WTC11 (cell line): ENCODE results near the gene MRFAP1.

ENCODE experiments used
- CBFB ChIP-seq: sonication (generic); formaldehyde crosslinking; IDR thresholded peaks from 2 replicates; pipeline ENCODE4 v1.8.1; 2022; ENCODE audit warnings: mild to moderate bottlenecking, low read depth, missing genetic modification reagents
- CREB1 ChIP-seq: sonication (generic); formaldehyde crosslinking; IDR thresholded peaks from 2 replicates; pipeline ENCODE4 v1.8.0; 2023; ENCODE audit warnings: mild to moderate bottlenecking, missing genetic modification reagents
- CTCF ChIP-seq: fragments of 200-600 bp; IDR thresholded peaks from 2 replicates; pipeline ENCODE4 v1.8.0; 2022; ENCODE audit warnings: antibody characterized with exemption
- HMGXB4 ChIP-seq: sonication (generic); formaldehyde crosslinking; IDR thresholded peaks from 2 replicates; pipeline ENCODE4 v1.8.1; 2023; ENCODE audit warnings: mild to moderate bottlenecking, moderate library complexity, missing genetic modification reagents
- KAT7 ChIP-seq: sonication (generic); formaldehyde crosslinking; IDR thresholded peaks from 2 replicates; pipeline ENCODE4 v1.8.1; 2023; ENCODE audit warnings: missing genetic modification reagents, mild to moderate bottlenecking, borderline replicate concordance
- SP1 ChIP-seq: sonication (generic); formaldehyde crosslinking; conservative IDR thresholded peaks from 2 replicates; pipeline ENCODE4 v1.8.1; 2022; ENCODE audit warnings: missing genetic modification reagents
- STAT6 ChIP-seq: sonication (generic); formaldehyde crosslinking; conservative IDR thresholded peaks from 2 replicates; pipeline ENCODE4 v1.8.1; 2023; ENCODE audit warnings: mild to moderate bottlenecking, low read depth, missing genetic modification reagents, moderate library complexity
- USF2 ChIP-seq: sonication (generic); formaldehyde crosslinking; IDR thresholded peaks from 2 replicates; pipeline ENCODE4 v1.8.1; 2023; ENCODE audit warnings: mild to moderate bottlenecking, missing genetic modification reagents, moderate library complexity
- ZNF121 ChIP-seq: sonication (generic); formaldehyde crosslinking; IDR thresholded peaks from 2 replicates; pipeline ENCODE4 v1.8.0; 2023; ENCODE audit warnings: missing genetic modification reagents
- ZNF232 ChIP-seq: sonication (generic); formaldehyde crosslinking; IDR thresholded peaks from 2 replicates; pipeline ENCODE4 v1.8.0; 2022; ENCODE audit warnings: mild to moderate bottlenecking, missing genetic modification reagents
- ZNF425 ChIP-seq: fragments of 250-450 bp; sonication (Bioruptor Pico); conservative IDR thresholded peaks from 2 replicates; pipeline ENCODE4 v1.9.0; 2021; ENCODE audit warnings: mild to moderate bottlenecking
- ZNF512 ChIP-seq: sonication (generic); formaldehyde crosslinking; IDR thresholded peaks from 2 replicates; pipeline ENCODE4 v1.8.1; 2022; ENCODE audit warnings: missing genetic modification reagents, borderline replicate concordance

GRCh38 chr4:6672131-6672530 is 31.6 kb downstream of the MRFAP1 start:
- no peak for TF ChIP-seq KAT7
- TF ChIP-seq CBFB (CRISPR knock-in tag): no peak
- no peak for TF ChIP-seq CTCF
- no peak for TF ChIP-seq ZNF121 (CRISPR knock-in tag)
- no peak for TF ChIP-seq HMGXB4 (CRISPR knock-in tag)
- no peak for TF ChIP-seq SP1 (CRISPR knock-in tag)
- TF ChIP-seq ZNF232: no peak
- no peak for TF ChIP-seq ZNF512 (CRISPR knock-in tag)
- no peak for TF ChIP-seq ZNF425
- TF ChIP-seq STAT6 (CRISPR knock-in tag): no peak
- TF ChIP-seq CREB1 (CRISPR knock-in tag): no peak
- TF ChIP-seq USF2: no peak
